Kidney glomerular epithelial cell (primary cell): Measurements from ENCODE around the gene RHBDF1.

Source experiments
- DNase-seq: peaks from one replicate; lab custom pipeline; 2025; lab: John Stamatoyannopoulos, UW

Gene RHBDF1

GRCh38 chr16:72561-73548, at the start of gene RHBDF1:
RHBDF1 (minus strand) TSS chr16:72631; CDS start chr16:65015, 7,616 bp downstream.
- peak; percentile 40 for DNase-seq

- DNase-seq: no peak
Measured at GRCh38 chr16:120756-121155, 48.3 kb upstream of the RHBDF1 start.

- DNase-seq: no peak
Measured at GRCh38 chr16:119835-120491, 47.5 kb upstream of the RHBDF1 start.

GRCh38 chr16:119295-119694, 46.9 kb upstream of the RHBDF1 start:
- DNase-seq: no peak

GRCh38 chr16:118857-119256, 46.4 kb upstream of the RHBDF1 start:
- no peak for DNase-seq

- no peak for DNase-seq
Measured at GRCh38 chr16:117379-118365, 45.2 kb upstream of the RHBDF1 start.

- DNase-seq: no peak
Measured at GRCh38 chr16:116015-116414, 43.6 kb upstream of the RHBDF1 start.

- no peak for DNase-seq
Measured at GRCh38 chr16:114327-114726, 41.9 kb upstream of the RHBDF1 start.

GRCh38 chr16:112153-112840, 39.9 kb upstream of the RHBDF1 start:
- DNase-seq: no peak

- peak; percentile 84 for DNase-seq
Measured at GRCh38 chr16:106623-107324, 34.3 kb upstream of the RHBDF1 start.

- no peak for DNase-seq
Measured at GRCh38 chr16:105521-105920, 33.1 kb upstream of the RHBDF1 start.

GRCh38 chr16:104928-105327, 32.5 kb upstream of the RHBDF1 start:
- no peak for DNase-seq

- DNase-seq: no peak
Measured at GRCh38 chr16:104355-104754, 31.9 kb upstream of the RHBDF1 start.

- peak; percentile 28 for DNase-seq
Measured at GRCh38 chr16:102060-102855, 29.8 kb upstream of the RHBDF1 start.

GRCh38 chr16:101586-101985, 29.2 kb upstream of the RHBDF1 start:
- DNase-seq: no peak

GRCh38 chr16:100989-101388, 28.6 kb upstream of the RHBDF1 start:
- DNase-seq: no peak

- DNase-seq: no peak
Measured at GRCh38 chr16:97822-98221, 25.4 kb upstream of the RHBDF1 start.

- DNase-seq: peak; percentile 72
Measured at GRCh38 chr16:96935-97381, 24.5 kb upstream of the RHBDF1 start.

GRCh38 chr16:94918-95265, 22.5 kb upstream of the RHBDF1 start:
- no peak for DNase-seq
